HepG2 (cell line): ENCODE results near the gene ATP4A. TPM values are rescaled to one million over a fixed set of nuclear protein-coding genes. Genes with fewer than 3 reads are reported as not detected.

Experiments used
- ELF3 ChIP-seq: IDR thresholded peaks from 2 replicates; pipeline ENCODE4 v1.6.1; 2016; ENCODE audit warnings: missing genetic modification reagents, missing compliant biosample characterization
- KAT8 ChIP-seq: IDR thresholded peaks from 2 replicates; pipeline ENCODE4 v1.6.1; 2016; ENCODE audit warnings: missing genetic modification reagents, missing compliant biosample characterization
- KLF9 ChIP-seq: IDR thresholded peaks from 2 replicates; pipeline ENCODE4 v1.6.1; 2016; ENCODE audit warnings: low read depth
- MTF2 ChIP-seq: sonication (generic); formaldehyde crosslinking; IDR thresholded peaks from 2 replicates; pipeline ENCODE4 v1.5.0; 2020; ENCODE audit warnings: missing genetic modification reagents, borderline replicate concordance
- POLR2AphosphoS2 ChIP-seq: IDR thresholded peaks from 2 replicates; pipeline ENCODE4 v1.6.1; 2011; ENCODE audit warnings: low read depth, low read length, improper control_type of control experiment
- RXRA ChIP-seq: sonication (generic); formaldehyde crosslinking; IDR thresholded peaks from 2 replicates; pipeline ENCODE4 v1.5.1; 2020; ENCODE audit warnings: missing genetic modification reagents
- RXRB ChIP-seq: IDR thresholded peaks from 2 replicates; pipeline ENCODE4 v1.6.1; 2016; ENCODE audit warnings: borderline replicate concordance, missing genetic modification reagents, missing compliant biosample characterization
- ZFP1 ChIP-seq: IDR thresholded peaks from 2 replicates; pipeline ENCODE4 v1.6.1; 2016
- ZNF547 ChIP-seq: sonication (generic); formaldehyde crosslinking; IDR thresholded peaks from 2 replicates; pipeline ENCODE4 v1.5.1; 2020; ENCODE audit warnings: mild to moderate bottlenecking, missing genetic modification reagents
- ZNF569 ChIP-seq: sonication (generic); formaldehyde crosslinking; IDR thresholded peaks from 2 replicates; pipeline ENCODE4 v1.5.0; 2020; ENCODE audit warnings: mild to moderate bottlenecking, missing genetic modification reagents, moderate library complexity, borderline replicate concordance
- ZNF678 ChIP-seq: sonication (generic); formaldehyde crosslinking; IDR thresholded peaks from 2 replicates; pipeline ENCODE4 v1.4.0; 2020; ENCODE audit warnings: mild to moderate bottlenecking, missing genetic modification reagents
- ZNF724P ChIP-seq: sonication (generic); formaldehyde crosslinking; IDR thresholded peaks from 2 replicates; pipeline ENCODE4 v1.8.0; 2022; ENCODE audit warnings: missing genetic modification reagents, borderline replicate concordance
- polyA plus RNA-seq, 8 experiments: library from polyadenylated mRNA; depleted of rRNA in 3 of 8; stranded (reverse) in 7 of 8; unstranded in 1 of 8; fragments of >200 nt; fragmentation: Illumina TruSeq in 4 of 8; extraction: Trizol in 4 of 8; gene quantifications; 2 replicates each; pipeline versions ENCODE4 v1.2.1 to v1.2.3, GENCODE V29; 2011 to 2016; ENCODE audit warnings: low read depth in 4 of 8, missing spikeins in 1 of 8, mixed read lengths in 1 of 8; ENCODE audit not compliant: insufficient read depth in 1 of 8
- total RNA-seq, 5 experiments: library from RNA; depleted of rRNA; stranded (reverse); fragments of >200 nt; fragmentation: Illumina TruSeq; extraction: Trizol; gene quantifications; 2 replicates each; pipeline ENCODE4 v1.2.3, GENCODE V29; 2016; ENCODE audit warnings: low read depth in 1 of 5
- TF ChIP-seq, protein P1 (sequence below): sonication (generic); formaldehyde crosslinking; IDR thresholded peaks from 2 replicates; pipeline ENCODE4 v1.5.1; 2020; ENCODE audit warnings: missing genetic modification reagents, mild to moderate bottlenecking, borderline replicate concordance
- TF ChIP-seq, protein P2 (sequence below): sonication (generic); formaldehyde crosslinking; IDR thresholded peaks from 2 replicates; pipeline ENCODE4 v1.4.0; 2020; ENCODE audit warnings: missing genetic modification reagents
- TF ChIP-seq, protein P3 (sequence below), 2 experiments: fragments of 450-650 bp in 1 of 2; sonication (generic) in 1 of 2; formaldehyde crosslinking; IDR thresholded peaks; 2 replicates each; pipeline versions ENCODE4 v1.5.0 to v1.8.0; 2020 to 2022; ENCODE audit warnings: mild to moderate bottlenecking in 1 of 2, missing genetic modification reagents in 1 of 2
- TF ChIP-seq, protein P4 (sequence below): sonication (generic); formaldehyde crosslinking; IDR thresholded peaks from 2 replicates; pipeline ENCODE4 v1.9.0; 2022; ENCODE audit warnings: missing genetic modification reagents, mild to moderate bottlenecking, borderline replicate concordance
- TF ChIP-seq, protein P5 (sequence below): sonication (generic); formaldehyde crosslinking; IDR thresholded peaks from 2 replicates; pipeline ENCODE4 v1.4.0; 2020; ENCODE audit warnings: missing genetic modification reagents

The ATP4A gene
- total and polyA plus RNA-seq, 2 of the 13 experiments (the other 11 are each of a cell fraction or from before 2014, with no cell fraction given), result 0.08 to 0.11 TPM

DNA sequence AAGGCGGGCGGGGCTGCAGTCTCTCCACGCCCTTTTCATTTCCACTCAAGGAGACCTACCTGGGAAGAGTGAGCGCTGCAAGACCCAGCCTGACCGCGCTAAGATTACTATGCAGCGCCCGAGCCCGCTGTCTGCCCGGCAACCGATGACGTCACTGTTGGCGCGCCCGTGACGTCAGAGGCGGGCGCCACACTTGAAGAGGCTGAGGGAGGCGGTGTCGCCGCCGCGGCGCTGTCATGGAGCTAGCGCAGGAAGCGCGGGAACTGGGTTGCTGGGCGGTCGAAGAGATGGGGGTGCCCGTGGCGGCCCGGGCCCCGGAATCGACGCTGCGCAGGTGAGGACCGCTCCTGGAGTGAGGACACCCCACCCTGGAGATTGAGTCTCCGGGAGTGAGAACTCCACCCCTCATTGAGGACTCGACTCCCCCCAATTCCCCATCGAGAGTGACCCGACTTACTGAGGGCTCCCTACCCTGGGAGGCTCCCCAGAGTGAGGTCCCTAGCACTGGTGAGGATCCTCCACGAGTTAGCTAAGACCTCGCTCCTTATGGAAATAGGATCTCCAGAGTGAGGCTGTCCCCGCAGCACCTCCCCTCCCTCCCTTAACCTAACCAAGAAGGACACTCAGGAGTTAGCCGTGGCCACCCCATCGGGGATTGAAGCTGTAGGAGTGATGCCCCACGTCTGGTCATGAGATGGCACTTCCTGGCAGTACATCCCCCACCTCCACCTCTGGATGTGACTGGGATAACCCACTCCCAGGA, 49.3 kb upstream of the ATP4A start, which contains the start of gene HAUS5 (continued):
- TF ChIP-seq, protein P1, sequence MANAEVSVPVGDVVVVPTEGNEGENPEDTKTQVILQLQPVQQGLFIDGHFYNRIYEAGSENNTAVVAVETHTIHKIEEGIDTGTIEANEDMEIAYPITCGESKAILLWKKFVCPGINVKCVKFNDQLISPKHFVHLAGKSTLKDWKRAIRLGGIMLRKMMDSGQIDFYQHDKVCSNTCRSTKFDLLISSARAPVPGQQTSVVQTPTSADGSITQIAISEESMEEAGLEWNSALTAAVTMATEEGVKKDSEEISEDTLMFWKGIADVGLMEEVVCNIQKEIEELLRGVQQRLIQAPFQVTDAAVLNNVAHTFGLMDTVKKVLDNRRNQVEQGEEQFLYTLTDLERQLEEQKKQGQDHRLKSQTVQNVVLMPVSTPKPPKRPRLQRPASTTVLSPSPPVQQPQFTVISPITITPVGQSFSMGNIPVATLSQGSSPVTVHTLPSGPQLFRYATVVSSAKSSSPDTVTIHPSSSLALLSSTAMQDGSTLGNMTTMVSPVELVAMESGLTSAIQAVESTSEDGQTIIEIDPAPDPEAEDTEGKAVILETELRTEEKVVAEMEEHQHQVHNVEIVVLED (CRISPR knock-in tag), result peak; percentile 75; the same call in 1 of the 2 replicates
- TF ChIP-seq, protein P2, sequence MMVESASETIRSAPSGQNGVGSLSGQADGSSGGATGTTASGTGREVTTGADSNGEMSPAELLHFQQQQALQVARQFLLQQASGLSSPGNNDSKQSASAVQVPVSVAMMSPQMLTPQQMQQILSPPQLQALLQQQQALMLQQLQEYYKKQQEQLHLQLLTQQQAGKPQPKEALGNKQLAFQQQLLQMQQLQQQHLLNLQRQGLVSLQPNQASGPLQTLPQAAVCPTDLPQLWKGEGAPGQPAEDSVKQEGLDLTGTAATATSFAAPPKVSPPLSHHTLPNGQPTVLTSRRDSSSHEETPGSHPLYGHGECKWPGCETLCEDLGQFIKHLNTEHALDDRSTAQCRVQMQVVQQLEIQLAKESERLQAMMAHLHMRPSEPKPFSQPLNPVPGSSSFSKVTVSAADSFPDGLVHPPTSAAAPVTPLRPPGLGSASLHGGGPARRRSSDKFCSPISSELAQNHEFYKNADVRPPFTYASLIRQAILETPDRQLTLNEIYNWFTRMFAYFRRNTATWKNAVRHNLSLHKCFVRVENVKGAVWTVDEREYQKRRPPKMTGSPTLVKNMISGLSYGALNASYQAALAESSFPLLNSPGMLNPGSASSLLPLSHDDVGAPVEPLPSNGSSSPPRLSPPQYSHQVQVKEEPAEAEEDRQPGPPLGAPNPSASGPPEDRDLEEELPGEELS (CRISPR knock-in tag), result peak; percentile 38; the same call in 1 of the 2 replicates
- TF ChIP-seq ZNF724P (CRISPR knock-in tag) (peak; percentile 67; the same call in 1 of the 2 replicates), KAT8 (CRISPR knock-in tag) (peak; percentile 97), ZNF678 (CRISPR knock-in tag) (no peak), RXRB (CRISPR knock-in tag) (peak; percentile 48; the same call in 1 of the 2 replicates), ZFP1 (CRISPR knock-in tag) (no peak; the same call in 1 of the 2 replicates), KLF9 (CRISPR knock-in tag) (no peak), RXRA (peak; percentile 50), ZNF547 (CRISPR knock-in tag) (peak; percentile 39; the same call in 1 of the 2 replicates), POLR2AphosphoS2 (no peak), ELF3 (CRISPR knock-in tag) (peak; percentile 26; the same call in 1 of the 2 replicates), ZNF569 (CRISPR knock-in tag) (no peak), MTF2 (CRISPR knock-in tag) (peak; percentile 60; the same call in 1 of the 2 replicates)
- TF ChIP-seq, protein P3, sequence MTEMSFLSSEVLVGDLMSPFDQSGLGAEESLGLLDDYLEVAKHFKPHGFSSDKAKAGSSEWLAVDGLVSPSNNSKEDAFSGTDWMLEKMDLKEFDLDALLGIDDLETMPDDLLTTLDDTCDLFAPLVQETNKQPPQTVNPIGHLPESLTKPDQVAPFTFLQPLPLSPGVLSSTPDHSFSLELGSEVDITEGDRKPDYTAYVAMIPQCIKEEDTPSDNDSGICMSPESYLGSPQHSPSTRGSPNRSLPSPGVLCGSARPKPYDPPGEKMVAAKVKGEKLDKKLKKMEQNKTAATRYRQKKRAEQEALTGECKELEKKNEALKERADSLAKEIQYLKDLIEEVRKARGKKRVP (CRISPR knock-in tag; IDR thresholded peaks at IDR 0.05), result no peak
- TF ChIP-seq, protein P4, sequence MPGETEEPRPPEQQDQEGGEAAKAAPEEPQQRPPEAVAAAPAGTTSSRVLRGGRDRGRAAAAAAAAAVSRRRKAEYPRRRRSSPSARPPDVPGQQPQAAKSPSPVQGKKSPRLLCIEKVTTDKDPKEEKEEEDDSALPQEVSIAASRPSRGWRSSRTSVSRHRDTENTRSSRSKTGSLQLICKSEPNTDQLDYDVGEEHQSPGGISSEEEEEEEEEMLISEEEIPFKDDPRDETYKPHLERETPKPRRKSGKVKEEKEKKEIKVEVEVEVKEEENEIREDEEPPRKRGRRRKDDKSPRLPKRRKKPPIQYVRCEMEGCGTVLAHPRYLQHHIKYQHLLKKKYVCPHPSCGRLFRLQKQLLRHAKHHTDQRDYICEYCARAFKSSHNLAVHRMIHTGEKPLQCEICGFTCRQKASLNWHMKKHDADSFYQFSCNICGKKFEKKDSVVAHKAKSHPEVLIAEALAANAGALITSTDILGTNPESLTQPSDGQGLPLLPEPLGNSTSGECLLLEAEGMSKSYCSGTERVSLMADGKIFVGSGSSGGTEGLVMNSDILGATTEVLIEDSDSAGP (CRISPR knock-in tag), result peak; percentile 48; the same call in 1 of the 2 replicates
- TF ChIP-seq, protein P5, sequence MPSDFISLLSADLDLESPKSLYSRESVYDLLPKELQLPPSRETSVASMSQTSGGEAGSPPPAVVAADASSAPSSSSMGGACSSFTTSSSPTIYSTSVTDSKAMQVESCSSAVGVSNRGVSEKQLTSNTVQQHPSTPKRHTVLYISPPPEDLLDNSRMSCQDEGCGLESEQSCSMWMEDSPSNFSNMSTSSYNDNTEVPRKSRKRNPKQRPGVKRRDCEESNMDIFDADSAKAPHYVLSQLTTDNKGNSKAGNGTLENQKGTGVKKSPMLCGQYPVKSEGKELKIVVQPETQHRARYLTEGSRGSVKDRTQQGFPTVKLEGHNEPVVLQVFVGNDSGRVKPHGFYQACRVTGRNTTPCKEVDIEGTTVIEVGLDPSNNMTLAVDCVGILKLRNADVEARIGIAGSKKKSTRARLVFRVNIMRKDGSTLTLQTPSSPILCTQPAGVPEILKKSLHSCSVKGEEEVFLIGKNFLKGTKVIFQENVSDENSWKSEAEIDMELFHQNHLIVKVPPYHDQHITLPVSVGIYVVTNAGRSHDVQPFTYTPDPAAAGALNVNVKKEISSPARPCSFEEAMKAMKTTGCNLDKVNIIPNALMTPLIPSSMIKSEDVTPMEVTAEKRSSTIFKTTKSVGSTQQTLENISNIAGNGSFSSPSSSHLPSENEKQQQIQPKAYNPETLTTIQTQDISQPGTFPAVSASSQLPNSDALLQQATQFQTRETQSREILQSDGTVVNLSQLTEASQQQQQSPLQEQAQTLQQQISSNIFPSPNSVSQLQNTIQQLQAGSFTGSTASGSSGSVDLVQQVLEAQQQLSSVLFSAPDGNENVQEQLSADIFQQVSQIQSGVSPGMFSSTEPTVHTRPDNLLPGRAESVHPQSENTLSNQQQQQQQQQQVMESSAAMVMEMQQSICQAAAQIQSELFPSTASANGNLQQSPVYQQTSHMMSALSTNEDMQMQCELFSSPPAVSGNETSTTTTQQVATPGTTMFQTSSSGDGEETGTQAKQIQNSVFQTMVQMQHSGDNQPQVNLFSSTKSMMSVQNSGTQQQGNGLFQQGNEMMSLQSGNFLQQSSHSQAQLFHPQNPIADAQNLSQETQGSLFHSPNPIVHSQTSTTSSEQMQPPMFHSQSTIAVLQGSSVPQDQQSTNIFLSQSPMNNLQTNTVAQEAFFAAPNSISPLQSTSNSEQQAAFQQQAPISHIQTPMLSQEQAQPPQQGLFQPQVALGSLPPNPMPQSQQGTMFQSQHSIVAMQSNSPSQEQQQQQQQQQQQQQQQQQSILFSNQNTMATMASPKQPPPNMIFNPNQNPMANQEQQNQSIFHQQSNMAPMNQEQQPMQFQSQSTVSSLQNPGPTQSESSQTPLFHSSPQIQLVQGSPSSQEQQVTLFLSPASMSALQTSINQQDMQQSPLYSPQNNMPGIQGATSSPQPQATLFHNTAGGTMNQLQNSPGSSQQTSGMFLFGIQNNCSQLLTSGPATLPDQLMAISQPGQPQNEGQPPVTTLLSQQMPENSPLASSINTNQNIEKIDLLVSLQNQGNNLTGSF (CRISPR knock-in tag), result peak; percentile 36; the same call in 1 of the 2 replicates
